Prostate gland (tissue), 2 donors: ENCODE measurements around the gene TAS2R1.

ENCODE experiments used
- POLR2A ChIP-seq: fragments of 450-650 bp; IDR thresholded peaks from one replicate; pipeline ENCODE4 v1.6.1; 2016; ENCODE audit warnings: antibody characterized with exemption, mild to moderate bottlenecking
- POLR2AphosphoS5 ChIP-seq: sonication (generic); formaldehyde crosslinking; IDR thresholded peaks from one replicate; pipeline ENCODE4 v1.6.1; 2017; ENCODE audit warnings: antibody characterized with exemption
- TF ChIP-seq, protein P1 (sequence below), 4 experiments: fragments of 200-600 bp in 2 of 4; fragments of 450-650 bp in 2 of 4; sonication (generic) in 2 of 4; IDR thresholded peaks; 1 replicate in 3 of 4; 2 replicates in 1 of 4; pipeline ENCODE4 v1.5.1; 2016 to 2019; ENCODE audit warnings: antibody characterized with exemption in 4 of 4, mild to moderate bottlenecking in 2 of 4, moderate library complexity in 2 of 4

- TF ChIP-seq POLR2AphosphoS5 = no peak
- TF ChIP-seq POLR2A = no peak
- TF ChIP-seq, protein P1, sequence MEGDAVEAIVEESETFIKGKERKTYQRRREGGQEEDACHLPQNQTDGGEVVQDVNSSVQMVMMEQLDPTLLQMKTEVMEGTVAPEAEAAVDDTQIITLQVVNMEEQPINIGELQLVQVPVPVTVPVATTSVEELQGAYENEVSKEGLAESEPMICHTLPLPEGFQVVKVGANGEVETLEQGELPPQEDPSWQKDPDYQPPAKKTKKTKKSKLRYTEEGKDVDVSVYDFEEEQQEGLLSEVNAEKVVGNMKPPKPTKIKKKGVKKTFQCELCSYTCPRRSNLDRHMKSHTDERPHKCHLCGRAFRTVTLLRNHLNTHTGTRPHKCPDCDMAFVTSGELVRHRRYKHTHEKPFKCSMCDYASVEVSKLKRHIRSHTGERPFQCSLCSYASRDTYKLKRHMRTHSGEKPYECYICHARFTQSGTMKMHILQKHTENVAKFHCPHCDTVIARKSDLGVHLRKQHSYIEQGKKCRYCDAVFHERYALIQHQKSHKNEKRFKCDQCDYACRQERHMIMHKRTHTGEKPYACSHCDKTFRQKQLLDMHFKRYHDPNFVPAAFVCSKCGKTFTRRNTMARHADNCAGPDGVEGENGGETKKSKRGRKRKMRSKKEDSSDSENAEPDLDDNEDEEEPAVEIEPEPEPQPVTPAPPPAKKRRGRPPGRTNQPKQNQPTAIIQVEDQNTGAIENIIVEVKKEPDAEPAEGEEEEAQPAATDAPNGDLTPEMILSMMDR (IDR thresholded peaks at IDR 0.05) = peak in 1 of 4 experiments; percentile 20
Observed at GRCh38 chr5:9617739-9618504, 12.2 kb downstream of the TAS2R1 start.
